GM15510 (cell line): ENCODE measurements around the gene MEX3A.

Experiments
- POLR2A ChIP-seq: IDR thresholded peaks from 3 replicates; pipeline ENCODE4 v1.6.1; 2011; ENCODE audit warnings: borderline replicate concordance; ENCODE audit not compliant: insufficient read length; ENCODE audit errors: extremely low read depth

The MEX3A gene

DNA sequence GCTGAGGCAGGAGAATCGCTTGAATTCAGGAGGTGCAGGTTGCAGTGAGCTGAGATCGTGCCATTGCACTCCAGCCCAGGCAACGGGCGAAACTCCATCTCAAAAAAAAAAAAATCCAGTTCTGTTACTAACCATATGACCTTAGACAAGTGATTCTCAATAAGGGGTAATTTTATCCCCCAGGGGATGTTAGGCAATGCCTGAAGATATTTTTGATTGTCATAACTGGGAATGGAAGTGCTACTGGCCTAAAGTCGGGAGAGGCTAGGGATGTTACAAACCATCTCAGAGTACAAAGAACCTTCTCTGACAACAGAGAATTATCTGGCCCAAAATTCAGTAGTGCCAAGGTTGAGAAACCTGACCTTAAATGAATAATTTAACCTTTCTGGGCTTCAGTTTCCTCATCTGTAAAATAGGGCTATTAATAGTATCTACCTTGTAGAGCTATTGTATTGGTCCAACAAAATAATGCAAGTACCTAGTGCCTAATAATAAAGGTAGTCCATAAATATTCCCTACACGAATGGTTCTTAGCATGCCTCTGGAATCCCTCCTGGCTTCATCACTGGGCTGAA is 26.5 kb upstream of the MEX3A start:
- no peak for TF ChIP-seq POLR2A

- no peak for TF ChIP-seq POLR2A
Measured at GRCh38 chr1:156108057-156108456, 25.8 kb upstream of the MEX3A start.

DNA sequence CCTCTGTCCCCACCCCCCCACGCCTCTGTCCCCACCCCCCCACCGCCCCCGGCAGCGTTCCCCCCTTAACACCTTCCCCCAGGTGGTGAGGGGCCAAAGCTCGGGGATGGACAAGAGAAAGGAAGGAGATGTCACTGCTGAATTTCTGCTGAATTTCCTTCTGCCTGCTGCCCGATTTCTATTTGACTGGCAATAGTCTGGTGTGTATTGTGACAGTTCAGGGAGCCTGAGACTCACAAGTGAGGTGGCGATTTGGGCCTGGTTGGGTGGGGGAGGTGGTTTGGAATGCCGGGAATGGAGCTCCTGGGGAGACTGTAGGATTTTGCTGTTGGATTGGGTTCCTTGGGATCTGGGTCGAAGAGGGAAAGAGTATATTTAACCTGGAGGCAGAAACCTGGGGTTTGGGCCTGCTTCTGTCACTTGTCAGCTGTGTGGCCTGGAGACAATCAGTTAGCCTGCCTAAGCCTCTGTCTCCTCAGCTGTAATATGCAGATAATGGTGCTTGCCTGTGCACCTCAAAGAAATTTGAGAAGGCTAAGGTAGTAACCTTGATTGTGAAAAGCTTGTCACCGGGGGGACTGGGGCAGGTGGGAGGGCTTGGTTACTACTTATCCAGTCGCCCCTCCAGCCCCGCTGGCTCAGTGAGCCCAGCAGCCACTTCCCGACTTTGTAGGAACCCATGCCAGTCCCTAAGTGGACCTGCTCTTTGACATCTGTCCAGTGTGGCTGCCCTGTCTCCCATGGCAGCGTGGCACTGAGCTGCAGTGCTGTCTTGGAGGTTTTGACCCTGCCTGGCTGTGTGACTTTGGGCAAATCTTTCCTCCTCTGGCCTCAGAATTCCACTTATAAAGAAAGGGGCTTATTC is 24.6 kb upstream of the MEX3A start:
- no peak for TF ChIP-seq POLR2A

DNA sequence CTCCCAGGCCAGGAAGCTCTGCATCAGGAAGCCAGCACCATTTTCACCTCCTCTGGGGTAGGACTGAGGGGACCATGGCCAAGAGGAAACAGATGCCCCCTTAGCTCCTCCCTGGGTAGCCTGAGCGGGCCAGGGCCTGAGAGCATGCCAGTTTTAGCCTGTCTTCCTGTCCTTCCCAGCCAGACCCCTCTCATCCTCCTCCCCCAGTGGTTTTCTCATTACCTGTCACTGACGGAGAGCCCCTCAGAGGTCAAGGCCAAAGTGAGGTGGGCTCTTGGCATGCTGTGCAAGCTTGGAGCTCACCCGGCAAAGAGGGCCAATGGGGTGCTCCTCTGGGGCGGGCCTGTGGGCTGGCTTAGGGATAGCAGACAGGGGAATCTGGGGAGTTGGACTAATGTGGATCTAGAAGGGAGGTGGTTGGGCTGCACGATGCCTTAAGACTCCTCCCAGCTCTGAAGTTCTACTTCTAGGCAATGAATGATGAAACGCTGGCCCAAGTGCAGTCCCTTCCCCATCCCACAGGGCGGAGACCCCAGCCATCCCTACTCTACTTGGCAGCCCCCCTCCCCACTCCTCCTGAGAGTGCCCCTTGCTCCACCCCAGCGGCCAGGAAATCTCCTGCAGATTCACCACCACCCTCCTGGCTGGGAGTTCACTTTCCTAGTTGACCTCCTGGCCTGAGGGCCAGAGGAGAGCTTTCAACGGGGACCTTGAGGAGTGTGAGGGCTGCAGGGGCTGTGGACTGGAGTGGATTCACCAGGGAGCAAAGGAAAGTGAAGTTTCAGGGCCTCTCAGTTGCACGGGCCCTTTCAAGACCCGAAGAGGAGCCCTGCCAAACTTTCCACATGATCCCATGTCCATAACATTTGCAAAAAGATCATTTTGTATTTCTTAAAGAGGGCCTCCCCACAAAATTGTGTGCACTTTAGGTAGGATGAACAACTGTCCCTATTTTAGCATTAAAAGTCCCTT is 22.9 kb upstream of the MEX3A start:
- TF ChIP-seq POLR2A: no peak

GRCh38 chr1:156104065-156104810 is 22.0 kb upstream of the MEX3A start:
- no peak for TF ChIP-seq POLR2A

GRCh38 chr1:156103521-156103947 is 21.3 kb upstream of the MEX3A start:
- TF ChIP-seq POLR2A: no peak

DNA sequence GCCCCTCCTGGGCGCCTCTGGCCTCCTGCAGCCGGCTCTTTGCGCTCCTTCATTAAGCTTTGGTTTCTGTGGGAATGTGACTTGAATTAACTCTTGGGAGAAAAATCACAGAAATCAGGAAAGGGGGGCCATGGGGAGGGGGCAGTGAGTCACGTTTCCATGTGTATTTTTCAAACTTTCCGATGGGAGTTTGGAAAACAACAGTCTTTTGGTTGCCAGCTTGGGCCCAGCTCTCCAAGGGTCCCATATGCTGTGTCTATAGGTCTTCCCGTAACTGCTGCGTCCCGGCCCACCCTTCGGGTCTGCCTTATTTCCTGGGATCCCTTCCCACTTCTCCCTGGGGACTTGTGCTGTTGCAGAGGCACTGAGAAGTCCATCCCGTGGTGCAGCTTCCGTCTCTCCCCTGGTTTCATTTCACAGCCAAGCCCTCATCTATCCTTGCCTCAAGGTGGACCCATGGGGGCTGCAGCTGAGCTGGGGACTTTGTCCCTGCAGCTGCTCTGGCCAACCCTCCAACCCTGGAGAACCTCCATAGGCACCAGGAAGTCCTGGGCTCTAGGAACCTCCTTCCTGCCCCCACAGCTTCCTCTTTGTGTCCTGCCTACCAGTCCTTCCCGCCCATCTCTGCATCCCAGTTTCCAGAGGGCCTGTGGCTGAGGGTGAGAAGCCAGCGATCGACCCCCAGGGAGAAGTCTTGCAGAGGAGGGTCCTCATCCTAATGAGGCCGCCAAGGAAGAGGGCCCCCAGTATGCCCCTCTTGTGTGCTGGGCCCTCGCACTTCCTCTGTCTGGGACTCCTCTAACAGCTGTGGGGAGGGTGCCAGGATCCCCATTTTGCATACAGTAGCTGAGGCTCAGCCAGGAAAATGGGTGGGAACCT is 20.6 kb upstream of the MEX3A start:
- no peak for TF ChIP-seq POLR2A

GRCh38 chr1:156101880-156102279 is 19.6 kb upstream of the MEX3A start:
- TF ChIP-seq POLR2A: no peak

- TF ChIP-seq POLR2A: no peak
Measured at GRCh38 chr1:156100205-156100995, 18.1 kb upstream of the MEX3A start.

GRCh38 chr1:156099282-156099681 is 17.0 kb upstream of the MEX3A start:
- TF ChIP-seq POLR2A: no peak

DNA sequence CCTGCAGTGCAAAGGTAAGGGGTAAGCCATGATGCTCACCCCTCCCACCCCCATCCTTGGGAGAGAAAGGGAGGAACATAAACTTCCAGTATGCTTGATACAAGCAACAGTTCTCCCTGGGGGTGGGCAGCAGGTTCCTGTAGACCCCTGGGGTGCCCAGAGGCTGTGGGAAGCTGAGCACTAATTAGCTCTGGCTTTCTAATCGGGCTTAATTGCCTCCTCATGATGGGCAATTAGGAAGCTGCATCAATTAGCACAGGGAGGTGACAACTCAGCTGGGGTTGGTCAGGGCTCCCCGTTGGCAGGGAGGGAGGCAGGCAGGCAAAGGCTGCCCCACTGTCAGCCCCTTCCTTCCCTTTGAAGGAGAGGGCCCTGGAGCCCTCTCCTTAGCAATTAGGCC is 16.5 kb upstream of the MEX3A start:
- TF ChIP-seq POLR2A: no peak

GRCh38 chr1:156097499-156098178 is 15.4 kb upstream of the MEX3A start:
- TF ChIP-seq POLR2A: no peak

- no peak for TF ChIP-seq POLR2A
Measured at GRCh38 chr1:156096640-156097391, 14.6 kb upstream of the MEX3A start.
